Endothelial cell of umbilical vein (primary cell): ENCODE measurements around the gene ZNF423. TPM values are rescaled to one million over a fixed set of nuclear protein-coding genes. Genes with fewer than 3 reads are reported as not detected.

Experiments
- BruUV-seq: library from RNA; stranded (reverse); fragments of 400-500 nt; replicated peaks from 2 replicates; lab custom pipeline; 2021; lab: Mats Ljungman, UMichigan
- CTCF ChIA-PET: fragments of 300-600, 350-600 bp; sonication (Branson Sonifier 250); formaldehyde crosslinking; loops from one replicate; lab custom pipeline; 2021; ENCODE audit warnings: antibody characterized with exemption, inconsistent platforms; lab: Charles Lee
- POLR2A ChIA-PET: fragments of 300-600, 350-600 bp; sonication (Branson Sonifier 250); formaldehyde crosslinking; loops from one replicate; lab custom pipeline; 2021; ENCODE audit warnings: antibody characterized with exemption, inconsistent platforms; lab: Charles Lee
- DNase-seq: peaks from one replicate; pipeline ENCODE4 v3.0.0-alpha.2; 2011; ENCODE audit warnings: low read depth, low spot score
- FAIRE-seq: peaks from 2 replicates; lab custom pipeline; 2011; peaks lifted over from hg19 to GRCh38; lab: Jason Lieb, UNC
- H2AFZ ChIP-seq: 2 replicates; pipeline ENCODE4 v1.6.0; 2012; ENCODE audit warnings: low read depth, low read length, control low read depth, inconsistent platforms
- H3K27ac ChIP-seq: 2 replicates; pipeline ENCODE4 v1.5.1; 2011; ENCODE audit warnings: low read depth, mild to moderate bottlenecking, control low read depth, low read length, moderate library complexity; ENCODE audit not compliant: insufficient read depth
- H3K27me3 ChIP-seq, 2 experiments: 2 replicates each; pipeline versions ENCODE4 v1.6.0 to v1.6.1; 2011; ENCODE audit warnings: low read length in 2 of 2, mixed read lengths in 1 of 2; ENCODE audit not compliant: control insufficient read depth in 2 of 2, insufficient read depth in 2 of 2
- H3K36me3 ChIP-seq, 2 experiments: 2 replicates in 1 of 2; 3 replicates in 1 of 2; pipeline ENCODE4 v1.5.1; 2011; ENCODE audit warnings: low read length in 2 of 2, mild to moderate bottlenecking in 1 of 2, moderate library complexity in 1 of 2; ENCODE audit not compliant: control insufficient read depth in 2 of 2, insufficient read depth in 2 of 2; ENCODE audit errors: extremely low read depth in 1 of 2
- H3K4me1 ChIP-seq: 3 replicates; pipeline ENCODE4 v1.5.1; 2011; ENCODE audit warnings: mild to moderate bottlenecking, low read length; ENCODE audit not compliant: control insufficient read depth, insufficient read depth; ENCODE audit errors: extremely low read depth
- H3K4me2 ChIP-seq: 2 replicates; pipeline ENCODE4 v1.6.1; 2011; ENCODE audit warnings: low read length, control low read depth, mixed read lengths; ENCODE audit not compliant: insufficient read depth
- H3K4me3 ChIP-seq, 3 experiments: fragments of 200-600 bp in 1 of 3; sonication (generic), shearing (Covaris generic) in 1 of 3; replicated peaks in 1 of 3; 2 replicates each; pipeline ENCODE4 v1.5.1; 2011 to 2016; ENCODE audit warnings: control low read depth in 3 of 3, low read length in 3 of 3, mild to moderate bottlenecking in 2 of 3, inconsistent platforms in 1 of 3, low read depth in 1 of 3, moderate library complexity in 1 of 3; ENCODE audit not compliant: insufficient read depth in 1 of 3
- H3K79me2 ChIP-seq: 2 replicates; pipeline ENCODE4 v1.6.0; 2012; ENCODE audit warnings: low read length, inconsistent platforms; ENCODE audit not compliant: control insufficient read depth, insufficient read depth
- H3K9ac ChIP-seq: replicated peaks from 2 replicates; pipeline ENCODE3; 2011; ENCODE audit warnings: low read length, control low read depth; ENCODE audit not compliant: insufficient read depth; ENCODE audit errors: extremely low read depth
- H3K9me1 ChIP-seq: replicated peaks from 3 replicates; pipeline ENCODE4 v1.6.0; 2011; ENCODE audit warnings: mild to moderate bottlenecking, low read length; ENCODE audit not compliant: control insufficient read depth, insufficient read depth; ENCODE audit errors: extremely low read depth
- H3K9me3 ChIP-seq: replicated peaks from 2 replicates; pipeline ENCODE4 v1.5.1; 2012; ENCODE audit warnings: low read length, inconsistent platforms; ENCODE audit not compliant: control insufficient read depth, insufficient read depth
- H4K20me1 ChIP-seq: replicated peaks from 2 replicates; pipeline ENCODE3; 2011; ENCODE audit warnings: mild to moderate bottlenecking, low read length; ENCODE audit not compliant: control insufficient read depth, insufficient read depth; ENCODE audit errors: extremely low read depth
- EZH2 ChIP-seq: IDR thresholded peaks from 2 replicates; pipeline ENCODE4 v1.6.1; 2012; ENCODE audit warnings: borderline replicate concordance, low read depth, mild to moderate bottlenecking, moderate library complexity, low read length, inconsistent platforms; ENCODE audit not compliant: severe bottlenecking
- FOS ChIP-seq: IDR thresholded peaks from 2 replicates; pipeline ENCODE4 v1.6.1; 2011; ENCODE audit warnings: mild to moderate bottlenecking, low read length, moderate library complexity, borderline replicate concordance; ENCODE audit not compliant: insufficient read depth
- GATA2 ChIP-seq: IDR thresholded peaks from 2 replicates; pipeline ENCODE4 v1.7.0; 2011; ENCODE audit warnings: low read depth, mild to moderate bottlenecking, moderate library complexity, mixed read lengths, low read length; ENCODE audit not compliant: insufficient read length, insufficient read depth
- JUN ChIP-seq: IDR thresholded peaks from 2 replicates; pipeline ENCODE4 v1.6.1; 2011; ENCODE audit warnings: borderline replicate concordance, low read depth; ENCODE audit not compliant: insufficient read length, insufficient read depth
- MAX ChIP-seq: IDR thresholded peaks from 2 replicates; pipeline ENCODE4 v1.6.1; 2011; ENCODE audit not compliant: insufficient read depth, insufficient read length
- MYC ChIP-seq: IDR thresholded peaks from one replicate; pipeline ENCODE4 v1.6.1; 2011; ENCODE audit warnings: mild to moderate bottlenecking, low read depth, low read length
- POLR2A ChIP-seq: IDR thresholded peaks from 2 replicates; pipeline ENCODE4 v1.6.1; 2012; ENCODE audit warnings: low read depth, mild to moderate bottlenecking, control low read depth, low read length
- POLR2AphosphoS5 ChIP-seq: IDR thresholded peaks from 2 replicates; pipeline ENCODE4 v1.6.1; 2012; ENCODE audit warnings: low read depth, mild to moderate bottlenecking, control low read depth, low read length, moderate library complexity; ENCODE audit not compliant: insufficient read depth
- dilution Hi-C: fragments of 300-500 bp; cut with MboI; formaldehyde crosslinking; loops from one replicate; pipeline ENCODE4 v1.15.0; 2019; ENCODE audit warnings: low sequenced_read_pairs; ENCODE audit not compliant: extremely low pct_ligation_motif_present
- intact Hi-C: fragments of 100-400 bp; cut with micrococcal nuclease; formaldehyde crosslinking; loops from one replicate; pipeline ENCODE4 v1.10.0; 2022
- polyA plus RNA-seq, 4 experiments: library from polyadenylated mRNA; depleted of rRNA in 3 of 4; stranded (reverse) in 3 of 4; unstranded in 1 of 4; fragments of >200 nt; gene quantifications; 2 replicates each; pipeline versions ENCODE4 v1.2.1 to v1.2.3, GENCODE V29; 2011 to 2012; ENCODE audit warnings: missing spikeins in 1 of 4
- total RNA-seq: library from RNA; stranded (reverse); gene quantifications from 2 replicates; pipeline ENCODE4 v1.2.3, GENCODE V29; 2021
- TF ChIP-seq, protein P1 (sequence below), 2 donors: IDR thresholded peaks; 1 replicate in 1 of 2; 2 replicates in 1 of 2; pipeline ENCODE4 v1.5.1; 2011; ENCODE audit warnings: low read length in 2 of 2, mild to moderate bottlenecking in 2 of 2, moderate library complexity in 2 of 2, control low read depth in 1 of 2, inconsistent platforms in 1 of 2, low read depth in 1 of 2; ENCODE audit not compliant: insufficient read depth in 1 of 2; ENCODE audit errors: extremely low read depth in 1 of 2

The ZNF423 gene
- total and polyA plus RNA-seq, 2 donors (not counting 3 experiments of a cell fraction or from before 2014, with no cell fraction given), result 2.2 to 8.1 TPM

- POLR2A ChIA-PET, result no interaction called here
- FAIRE-seq, result no peak
Observed at GRCh38 chr16:49453021-49453420, 402.9 kb downstream of the ZNF423 start.

More at GRCh38 chr16:49453021-49453420, 402.9 kb downstream of the ZNF423 start:
- no peak overlapping the region for H3K9ac ChIP-seq
- CTCF ChIA-PET, result no interaction called here
- H3K27ac ChIP-seq, result no peak overlapping the region
- H3K79me2 ChIP-seq, result no peaks in the 10 kb centered on the region
- no peaks in the 10 kb centered on the region for H3K9me1 ChIP-seq
- no peaks in the 10 kb centered on the region for H3K36me3 ChIP-seq
- no peak overlapping the region for H3K4me3 ChIP-seq
- intact Hi-C loops (no loop called here), dilution Hi-C loops (no loop called here)
- H3K27me3 ChIP-seq, result no peaks in the 10 kb centered on the region
- no peaks in the 10 kb centered on the region for H3K9me3 ChIP-seq
- no peak for DNase-seq
- no peaks in the 10 kb centered on the region for H4K20me1 ChIP-seq
- TF ChIP-seq JUN (no peak), FOS (no peak), POLR2AphosphoS5 (no peak), MAX (no peak), EZH2 (no peak), POLR2A (no peak), MYC (no peak), GATA2 (no peak)
- TF ChIP-seq, protein P1, sequence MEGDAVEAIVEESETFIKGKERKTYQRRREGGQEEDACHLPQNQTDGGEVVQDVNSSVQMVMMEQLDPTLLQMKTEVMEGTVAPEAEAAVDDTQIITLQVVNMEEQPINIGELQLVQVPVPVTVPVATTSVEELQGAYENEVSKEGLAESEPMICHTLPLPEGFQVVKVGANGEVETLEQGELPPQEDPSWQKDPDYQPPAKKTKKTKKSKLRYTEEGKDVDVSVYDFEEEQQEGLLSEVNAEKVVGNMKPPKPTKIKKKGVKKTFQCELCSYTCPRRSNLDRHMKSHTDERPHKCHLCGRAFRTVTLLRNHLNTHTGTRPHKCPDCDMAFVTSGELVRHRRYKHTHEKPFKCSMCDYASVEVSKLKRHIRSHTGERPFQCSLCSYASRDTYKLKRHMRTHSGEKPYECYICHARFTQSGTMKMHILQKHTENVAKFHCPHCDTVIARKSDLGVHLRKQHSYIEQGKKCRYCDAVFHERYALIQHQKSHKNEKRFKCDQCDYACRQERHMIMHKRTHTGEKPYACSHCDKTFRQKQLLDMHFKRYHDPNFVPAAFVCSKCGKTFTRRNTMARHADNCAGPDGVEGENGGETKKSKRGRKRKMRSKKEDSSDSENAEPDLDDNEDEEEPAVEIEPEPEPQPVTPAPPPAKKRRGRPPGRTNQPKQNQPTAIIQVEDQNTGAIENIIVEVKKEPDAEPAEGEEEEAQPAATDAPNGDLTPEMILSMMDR (IDR thresholded peaks at IDR 0.05; ENCODE audit: extremely low read depth in 1 of 2, insufficient read depth in 1 of 2, low read depth in 1 of 2, low read length in 2 of 2), result no peak
- H3K4me2 ChIP-seq, result no peak overlapping the region
- no peak overlapping the region for H2AFZ ChIP-seq
- BruUV-seq, result no TSS peak
- peaks cover 9% of the 10 kb centered on the region for H3K4me1 ChIP-seq
